SKM-1 (cell line): Measurements from ENCODE around the gene FHOD3.

Experiments used
- DNase-seq: peaks from one replicate; lab custom pipeline; 2025; ENCODE audit not compliant: unreplicated experiment; lab: John Stamatoyannopoulos, UW

Gene FHOD3

GRCh38 chr18:36297417-36298125 lies at the start of gene FHOD3:
Gene FHOD3, plus strand, starts transcription at chr18:36297713. Its CDS starts 123 bp downstream, at chr18:36297836.
- no peak for DNase-seq

GRCh38 chr18:36249392-36249791 lies 48.1 kb upstream of the FHOD3 start:
- no peak for DNase-seq

- no peak for DNase-seq
These were observed 46.7 kb upstream of the FHOD3 start for GRCh38 chr18:36250827-36251226.

- DNase-seq: no peak
These were observed 42.3 kb upstream of the FHOD3 start for GRCh38 chr18:36255072-36255698.

GRCh38 chr18:36256094-36256493 lies 41.4 kb upstream of the FHOD3 start:
- DNase-seq: no peak

GRCh38 chr18:36262971-36263370 lies 34.5 kb upstream of the FHOD3 start:
- no peak for DNase-seq

GRCh38 chr18:36264283-36264682 lies 33.2 kb upstream of the FHOD3 start:
- DNase-seq: no peak

GRCh38 chr18:36265015-36265414 lies 32.5 kb upstream of the FHOD3 start:
- DNase-seq: no peak

- no peak for DNase-seq
These were observed 28.4 kb upstream of the FHOD3 start for GRCh38 chr18:36269157-36269556.

- no peak for DNase-seq
These were observed 26.4 kb upstream of the FHOD3 start for GRCh38 chr18:36271153-36271552.

GRCh38 chr18:36273347-36273746 lies 24.2 kb upstream of the FHOD3 start:
- no peak for DNase-seq

GRCh38 chr18:36274083-36274715 lies 23.3 kb upstream of the FHOD3 start:
- DNase-seq: no peak

- no peak for DNase-seq
These were observed 22.0 kb upstream of the FHOD3 start for GRCh38 chr18:36275561-36275960.

GRCh38 chr18:36279001-36279400 lies 18.5 kb upstream of the FHOD3 start:
- no peak for DNase-seq

- DNase-seq: no peak
These were observed 15.6 kb upstream of the FHOD3 start for GRCh38 chr18:36281936-36282335.

- DNase-seq: no peak
These were observed 14.1 kb upstream of the FHOD3 start for GRCh38 chr18:36283448-36283847.

GRCh38 chr18:36284268-36284667 lies 13.2 kb upstream of the FHOD3 start:
- no peak for DNase-seq

GRCh38 chr18:36284671-36285295 lies 12.7 kb upstream of the FHOD3 start:
- peak; percentile 21 for DNase-seq

GRCh38 chr18:36287653-36288052 lies 9.9 kb upstream of the FHOD3 start:
- DNase-seq: no peak

GRCh38 chr18:36288689-36289088 lies 8.8 kb upstream of the FHOD3 start:
- no peak for DNase-seq

- no peak for DNase-seq
These were observed 3.5 kb upstream of the FHOD3 start for GRCh38 chr18:36294031-36294430.

- DNase-seq: no peak
These were observed 2.3 kb upstream of the FHOD3 start for GRCh38 chr18:36295214-36295613.
